Karpas-422 (cell line): Measurements from ENCODE around the gene NPRL2. TPM values are rescaled to one million over a fixed set of nuclear protein-coding genes. Genes with fewer than 3 reads are reported as not detected.

Source experiments
- DNase-seq: peaks from one replicate; pipeline ENCODE4 v3.0.0-alpha.2; 2015
- H2AFZ ChIP-seq: fragments of 200-600 bp; sonication (generic); 2 replicates; pipeline ENCODE4 v1.6.1; 2014; ENCODE audit warnings: antibody characterized with exemption, low read length, mixed read lengths
- H3K27ac ChIP-seq: fragments of 200-600 bp; sonication (generic); 2 replicates; pipeline ENCODE4 v1.5.1; 2014; ENCODE audit warnings: mild to moderate bottlenecking, low read length, moderate library complexity
- H3K27me3 ChIP-seq: fragments of 200-600 bp; sonication (generic); 2 replicates; pipeline ENCODE4 v1.6.1; 2014; ENCODE audit warnings: low read length, mixed read lengths
- H3K36me3 ChIP-seq: fragments of 200-600 bp; sonication (generic); 2 replicates; pipeline ENCODE4 v1.6.1; 2014; ENCODE audit warnings: low read length, mixed read lengths; ENCODE audit not compliant: insufficient read depth
- H3K4me1 ChIP-seq: fragments of 200-600 bp; sonication (generic); 2 replicates; pipeline ENCODE4 v1.6.1; 2014; ENCODE audit warnings: mild to moderate bottlenecking, low read length, mixed read lengths
- H3K4me2 ChIP-seq: fragments of 200-600 bp; sonication (generic); 2 replicates; pipeline ENCODE4 v1.6.1; 2014; ENCODE audit warnings: low read length, low read depth, mild to moderate bottlenecking; ENCODE audit not compliant: poor library complexity, severe bottlenecking
- H3K4me3 ChIP-seq: fragments of 200-600 bp; sonication (generic); 2 replicates; pipeline ENCODE4 v1.5.1; 2014; ENCODE audit warnings: mild to moderate bottlenecking, antibody characterized with exemption, low read length, mixed read lengths
- H3K79me2 ChIP-seq: fragments of 200-600 bp; sonication (generic); 2 replicates; pipeline ENCODE4 v1.6.1; 2014; ENCODE audit warnings: mild to moderate bottlenecking, low read length, mixed read lengths
- H3K9ac ChIP-seq: fragments of 200-600 bp; sonication (generic); 2 replicates; pipeline ENCODE4 v1.6.0; 2014; ENCODE audit warnings: low read length
- H3K9me2 ChIP-seq: fragments of 200-600 bp; sonication (generic), shearing (Covaris generic); replicated peaks from 2 replicates; pipeline ENCODE4 v1.6.0; 2014; ENCODE audit warnings: mild to moderate bottlenecking, low read length, moderate library complexity; ENCODE audit not compliant: insufficient read depth
- H3K9me3 ChIP-seq: fragments of 300-700, 200-600 bp; sonication (generic); 2 replicates; pipeline ENCODE4 v1.6.1; 2014; ENCODE audit warnings: low read length, mixed read lengths
- H4K20me1 ChIP-seq: fragments of 200-600 bp; sonication (generic); 2 replicates; pipeline ENCODE4 v1.6.1; 2014; ENCODE audit warnings: mild to moderate bottlenecking, antibody characterized with exemption, low read length, low read depth; ENCODE audit not compliant: insufficient read depth
- total RNA-seq: library from RNA; depleted of rRNA; stranded (reverse); fragments of >200 nt; shearing (Covaris generic); gene quantifications from 2 replicates; pipeline ENCODE4 v1.2.3, GENCODE V29; 2014; ENCODE audit warnings: low replicate concordance

NPRL2 gene
- total RNA-seq, 1 experiment from 2014 or later = 71.1 TPM

DNA sequence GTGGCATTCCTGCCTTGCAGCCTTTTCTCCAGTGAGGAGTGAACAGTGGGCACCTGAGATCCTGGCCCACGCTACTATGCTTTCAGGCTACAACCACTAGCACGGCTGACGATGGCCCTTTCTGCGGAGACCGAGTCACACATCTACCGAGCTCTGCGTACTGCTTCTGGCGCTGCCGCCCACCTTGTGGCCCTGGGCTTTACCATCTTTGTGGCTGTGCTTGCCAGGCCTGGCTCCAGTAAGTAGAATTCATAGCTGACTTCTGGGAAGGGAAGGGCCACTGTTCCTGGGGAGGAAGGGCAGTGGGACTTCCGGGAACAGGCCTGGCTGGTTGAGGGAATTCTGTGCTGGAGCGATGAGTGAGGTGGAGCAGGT, 735 bp upstream of the NPRL2 start:
- peaks cover 36% of the 10 kb centered on the region for H3K4me1 ChIP-seq
- peak overlapping the region; percentile 34; the same call in 1 of the 2 replicates for H2AFZ ChIP-seq

DNA sequence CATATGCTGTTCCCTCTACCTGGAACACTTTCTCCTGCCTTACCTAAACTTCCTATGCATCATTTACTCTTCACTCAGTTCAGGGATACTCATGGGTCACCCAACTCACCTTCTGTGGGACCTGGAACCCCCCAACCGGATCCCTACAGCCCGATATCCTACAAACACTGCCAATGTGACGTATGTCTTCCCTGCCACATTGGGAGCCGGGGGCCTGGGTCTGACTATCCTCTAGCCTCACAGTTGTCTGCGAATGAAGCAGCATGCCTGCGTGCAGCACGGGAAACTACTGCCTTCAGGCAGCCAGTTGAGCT, 405 bp downstream of the NPRL2 start:
- Histone ChIP-seq H3K4me3 (peak overlapping the region; percentile 85), H2AFZ (peak overlapping the region; percentile 34), H3K9me2 (no peaks in the 10 kb centered on the region), H3K79me2 (peaks cover 26% of the 10 kb centered on the region), H3K4me1 (peaks cover 35% of the 10 kb centered on the region), H3K27ac (peak overlapping the region; percentile 22; the same call in 1 of the 2 replicates), H3K4me2 (peak overlapping the region; percentile 99), H3K36me3 (peaks cover 3% of the 10 kb centered on the region; the same call in 1 of the 2 replicates), H3K9me3 (no peaks in the 10 kb centered on the region), H3K27me3 (no peaks in the 10 kb centered on the region), H3K9ac (peak overlapping the region; percentile 88), H4K20me1 (no peaks in the 10 kb centered on the region; the same call in 1 of the 2 replicates)
- DNase-seq = no peak

More for the DNA sequence above, 735 bp upstream of the NPRL2 start:
- Histone ChIP-seq H3K4me3 (peak overlapping the region; percentile 85), H3K27ac (no peak overlapping the region), H3K79me2 (peaks cover 36% of the 10 kb centered on the region), H3K9me2 (no peaks in the 10 kb centered on the region), H3K36me3 (peaks cover 8% of the 10 kb centered on the region; the same call in 1 of the 2 replicates), H3K9me3 (no peaks in the 10 kb centered on the region), H3K27me3 (no peaks in the 10 kb centered on the region), H3K9ac (peak overlapping the region; percentile 88), H4K20me1 (no peaks in the 10 kb centered on the region; the same call in 1 of the 2 replicates), H3K4me2 (peak overlapping the region; percentile 99)
- DNase-seq = no peak

- H3K79me2 ChIP-seq = peaks cover 24% of the 10 kb centered on the region
- H3K9me3 ChIP-seq = no peaks in the 10 kb centered on the region
- H3K27me3 ChIP-seq = no peaks in the 10 kb centered on the region
- peaks cover 35% of the 10 kb centered on the region for H3K4me1 ChIP-seq
- H3K4me3 ChIP-seq = no peak overlapping the region
- H3K27ac ChIP-seq = no peak overlapping the region
- H2AFZ ChIP-seq = no peak overlapping the region
- no peaks in the 10 kb centered on the region for H4K20me1 ChIP-seq
- H3K9me2 ChIP-seq = no peaks in the 10 kb centered on the region
- H3K9ac ChIP-seq = no peak overlapping the region
- peak; percentile 93 for DNase-seq
- H3K36me3 ChIP-seq = no peaks in the 10 kb centered on the region
- H3K4me2 ChIP-seq = no peak overlapping the region
Observed at GRCh38 chr3:50347187-50347813, 3.3 kb downstream of the NPRL2 start.

- Histone ChIP-seq H3K9ac (no peak within 1 kb of the TSS), H3K9me2 (no peaks in the 10 kb centered on the region), H3K27ac (no peak within 1 kb of the TSS), H3K9me3 (no peaks in the 10 kb centered on the region), H3K79me2 (peaks cover 15% of the 10 kb centered on the region), H3K36me3 (no peaks in the 10 kb centered on the region), H3K4me3 (peak within 1 kb of the TSS; percentile 36; the same call in 1 of the 2 replicates), H4K20me1 (no peaks in the 10 kb centered on the region), H2AFZ (no peak within 1 kb of the TSS), H3K27me3 (no peaks in the 10 kb centered on the region), H3K4me1 (peaks cover 36% of the 10 kb centered on the region), H3K4me2 (peak within 1 kb of the TSS; percentile 45)
- DNase-seq = peak; percentile 82
Observed at GRCh38 chr3:50345586-50346234, 4.9 kb downstream of the NPRL2 start, which contains the start of gene ZMYND10. ZMYND10 (minus strand) TSS chr3:50345732; CDS start chr3:50345579, 153 bp downstream.

- Histone ChIP-seq H3K4me2 (no peak overlapping the region), H3K9ac (no peak overlapping the region), H3K4me3 (no peak overlapping the region)
Observed at GRCh38 chr3:50345008-50345407, 5.6 kb downstream of the NPRL2 start.

DNA sequence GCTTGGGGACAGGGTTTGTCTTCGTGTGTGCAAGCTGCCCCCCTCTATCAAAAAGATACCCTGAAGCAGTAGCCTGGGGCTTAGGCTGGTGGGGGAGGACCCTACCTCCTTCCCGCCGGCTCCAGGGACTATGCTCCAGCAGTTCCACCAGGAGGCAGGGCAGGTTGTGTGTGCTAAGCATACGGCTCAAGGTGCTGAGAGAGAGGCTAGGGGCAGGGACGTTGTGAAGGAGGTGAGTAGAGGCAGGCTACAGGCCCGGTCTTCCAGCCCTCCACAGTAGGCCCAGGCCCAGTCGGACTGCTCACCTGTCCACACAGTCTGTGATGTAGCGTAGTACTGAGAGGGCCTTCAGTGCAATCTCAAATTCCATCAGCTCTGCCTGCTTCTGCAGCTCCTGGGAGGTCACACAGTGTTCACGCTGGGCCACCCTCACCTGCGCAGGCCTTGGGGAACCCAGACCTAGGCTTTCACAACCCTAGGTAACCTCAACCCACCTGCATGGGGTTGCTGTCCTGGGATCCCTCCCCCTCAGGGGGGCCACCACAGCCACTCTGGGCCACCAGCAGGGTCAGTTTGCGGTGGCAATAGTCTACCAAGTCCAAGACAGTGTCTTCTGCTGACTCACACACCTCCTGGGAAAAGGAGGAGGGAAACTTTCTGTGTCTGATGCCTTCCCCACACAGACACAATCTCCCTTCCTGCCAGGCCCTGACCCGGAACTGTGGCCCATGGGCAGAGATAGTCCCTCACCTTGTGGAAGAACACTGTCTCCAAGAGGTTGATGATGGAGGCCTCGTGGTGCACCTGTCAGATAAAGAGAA, 7.6 kb downstream of the NPRL2 start:
- Histone ChIP-seq H3K27me3 (no peaks in the 10 kb centered on the region), H3K27ac (no peak overlapping the region), H3K4me2 (no peak overlapping the region), H4K20me1 (no peaks in the 10 kb centered on the region), H3K9ac (no peak overlapping the region), H3K4me3 (no peak overlapping the region), H3K9me2 (no peaks in the 10 kb centered on the region), H3K36me3 (no peaks in the 10 kb centered on the region), H3K4me1 (peaks cover 43% of the 10 kb centered on the region), H3K79me2 (peaks cover 23% of the 10 kb centered on the region), H3K9me3 (no peaks in the 10 kb centered on the region), H2AFZ (no peak overlapping the region)
- no peak for DNase-seq

More at GRCh38 chr3:50345008-50345407, 5.6 kb downstream of the NPRL2 start:
- H3K36me3 ChIP-seq = no peaks in the 10 kb centered on the region
- no peaks in the 10 kb centered on the region for H3K9me2 ChIP-seq
- DNase-seq = no peak
- no peaks in the 10 kb centered on the region for H3K9me3 ChIP-seq
- no peaks in the 10 kb centered on the region for H3K27me3 ChIP-seq
- peaks cover 15% of the 10 kb centered on the region for H3K79me2 ChIP-seq
- no peaks in the 10 kb centered on the region for H4K20me1 ChIP-seq
- no peak overlapping the region for H3K27ac ChIP-seq
- peaks cover 38% of the 10 kb centered on the region for H3K4me1 ChIP-seq
- no peak overlapping the region for H2AFZ ChIP-seq

- no peak overlapping the region for H2AFZ ChIP-seq
- no peak for DNase-seq
- peaks cover 48% of the 10 kb centered on the region for H3K4me1 ChIP-seq
- peak overlapping the region; percentile 97 for H3K4me2 ChIP-seq
- no peak overlapping the region for H3K27ac ChIP-seq
- peaks cover 29% of the 10 kb centered on the region for H3K79me2 ChIP-seq
- H3K9ac ChIP-seq = peak overlapping the region; percentile 99
- H3K4me3 ChIP-seq = no peak overlapping the region
- H4K20me1 ChIP-seq = no peaks in the 10 kb centered on the region
- H3K9me3 ChIP-seq = no peaks in the 10 kb centered on the region
- H3K36me3 ChIP-seq = no peaks in the 10 kb centered on the region
- no peaks in the 10 kb centered on the region for H3K27me3 ChIP-seq
- no peaks in the 10 kb centered on the region for H3K9me2 ChIP-seq
Observed at GRCh38 chr3:50341996-50342650, 8.5 kb downstream of the NPRL2 start.
